HepG2 (cell line): ENCODE data around the gene CA12. TPM values are rescaled to one million over a fixed set of nuclear protein-coding genes. Genes with fewer than 3 reads are reported as not detected.
A peak's percentile ranks its signal among the peaks of the same experiment; 100 is the strongest.

Experiments used
- ATAC-seq: fragments of 200-7000 bp; cut with Tn5 transposase; 3 replicates; pipeline ENCODE4 v1.9.1; 2020; ENCODE audit warnings: mild to moderate bottlenecking, moderate library complexity
- BruUV-seq: library from RNA; stranded (reverse); fragments of 400-500 nt; replicated peaks from 2 replicates; lab custom pipeline; 2021; lab: Mats Ljungman, UMichigan
- CTCF ChIA-PET: fragments of 300-600 bp; formaldehyde crosslinking; extraction: SDS; loops from one replicate; lab custom pipeline; 2021; ENCODE audit warnings: low total read pairs, inconsistent platforms, low intra/inter-chr PET ratio; lab: Yijun Ruan, JAX
- POLR2A ChIA-PET: fragments of 350-600 bp; sonication (Branson Sonifier 250); formaldehyde crosslinking; loops from one replicate; lab custom pipeline; 2020; ENCODE audit warnings: antibody characterized with exemption, inconsistent platforms; lab: Yijun Ruan, JAX
- DNase-seq: peaks from one replicate; pipeline ENCODE4 v3.0.0-alpha.2; 2015; ENCODE audit warnings: low spot score
- FAIRE-seq: peaks from 3 replicates; lab custom pipeline; 2011; peaks lifted over from hg19 to GRCh38; lab: Jason Lieb, UNC
- H2AFZ ChIP-seq: one replicate; pipeline ENCODE4 v1.6.1; 2011; ENCODE audit warnings: low read length, inconsistent platforms
- H3K27ac ChIP-seq: fragments of 300-600 bp; 3 replicates; pipeline ENCODE4 v1.8.0; 2011; ENCODE audit warnings: mixed run types, mild to moderate bottlenecking, mixed read lengths, low read length, inconsistent platforms; ENCODE audit not compliant: insufficient read depth; ENCODE audit errors: extremely low read length
- H3K27me3 ChIP-seq, 2 experiments: fragments of 200-600 bp in 1 of 2; 2 replicates in 1 of 2; 3 replicates in 1 of 2; pipeline versions ENCODE4 v1.6.0 to v1.8.0; 2011; ENCODE audit warnings: low read length in 2 of 2, mild to moderate bottlenecking in 2 of 2, moderate library complexity in 2 of 2, inconsistent platforms in 1 of 2; ENCODE audit not compliant: insufficient read depth in 2 of 2, control insufficient read depth in 1 of 2
- H3K36me3 ChIP-seq, 2 experiments: fragments of 200-600 bp in 1 of 2; replicated peaks in 1 of 2; 2 replicates in 1 of 2; 3 replicates in 1 of 2; pipeline versions ENCODE4 v1.5.1 to v1.8.0; 2011; ENCODE audit warnings: low read length in 2 of 2, inconsistent platforms in 1 of 2; ENCODE audit not compliant: insufficient read depth in 2 of 2, control insufficient read depth in 1 of 2
- H3K4me1 ChIP-seq: 2 replicates; pipeline ENCODE4 v1.5.1; 2012; ENCODE audit warnings: low read length, inconsistent platforms; ENCODE audit not compliant: insufficient read depth
- H3K4me2 ChIP-seq: 2 replicates; pipeline ENCODE4 v1.6.0; 2011; ENCODE audit warnings: low read depth, low read length, inconsistent platforms
- H3K4me3 ChIP-seq, 3 experiments: fragments of 200-600 bp in 1 of 3; sonication (generic), shearing (Covaris generic) in 1 of 3; replicated peaks in 1 of 3; 2 replicates each; pipeline ENCODE4 v1.5.1; 2011 to 2016; ENCODE audit warnings: low read length in 3 of 3, inconsistent platforms in 2 of 3, low read depth in 2 of 3, mild to moderate bottlenecking in 2 of 3, control low read depth in 1 of 3, mixed read lengths in 1 of 3; ENCODE audit not compliant: insufficient read depth in 1 of 3
- H3K79me2 ChIP-seq: one replicate; pipeline ENCODE4 v1.6.1; 2011; ENCODE audit warnings: low read length, inconsistent platforms; ENCODE audit not compliant: insufficient read depth
- H3K9ac ChIP-seq: 2 replicates; pipeline ENCODE4 v1.6.0; 2011; ENCODE audit warnings: mild to moderate bottlenecking, low read depth, low read length, inconsistent platforms; ENCODE audit not compliant: insufficient read depth
- H3K9me3 ChIP-seq: 2 replicates; pipeline ENCODE4 v1.5.1; 2012; ENCODE audit warnings: mild to moderate bottlenecking, low read length
- H4K20me1 ChIP-seq: 2 replicates; pipeline ENCODE4 v1.6.0; 2011; ENCODE audit warnings: inconsistent platforms, mild to moderate bottlenecking, low read length, moderate library complexity; ENCODE audit not compliant: insufficient read depth
- CTCF ChIP-seq: sonication (generic); formaldehyde crosslinking; IDR thresholded peaks from 2 replicates; pipeline ENCODE4 v1.5.0; 2020; ENCODE audit warnings: mild to moderate bottlenecking, missing genetic modification reagents, moderate library complexity
- FIP1L1 ChIP-seq: fragments of 200-400 bp; formaldehyde crosslinking; IDR thresholded peaks from 2 replicates; pipeline ENCODE4 v1.6.1; 2018; ENCODE audit warnings: low read depth, mild to moderate bottlenecking, low read length, moderate library complexity, borderline replicate concordance; ENCODE audit not compliant: insufficient read depth
- RAD21 ChIP-seq: fragments of 450-650 bp; formaldehyde crosslinking; IDR thresholded peaks from 2 replicates; pipeline ENCODE4 v1.5.0; 2020; ENCODE audit warnings: mild to moderate bottlenecking
- SMC3 ChIP-seq: IDR thresholded peaks from 2 replicates; pipeline ENCODE4 v1.6.1; 2011; ENCODE audit warnings: low read length, improper control_type of control experiment
- STAG1 ChIP-seq: sonication (generic); formaldehyde crosslinking; IDR thresholded peaks from 2 replicates; pipeline ENCODE4 v1.4.0; 2020; ENCODE audit warnings: missing genetic modification reagents
- U2AF1 ChIP-seq: fragments of 200-400 bp; formaldehyde crosslinking; optimal IDR thresholded peaks from 2 replicates; pipeline ENCODE3; 2017; ENCODE audit warnings: mild to moderate bottlenecking, low read depth, low read length
- USF2 ChIP-seq, 2 experiments: sonication (generic) in 1 of 2; formaldehyde crosslinking in 1 of 2; IDR thresholded peaks; 2 replicates each; pipeline versions ENCODE4 v1.5.1 to v1.6.1; 2011 to 2020; ENCODE audit warnings: borderline replicate concordance in 1 of 2, low read depth in 1 of 2, low read length in 1 of 2, mild to moderate bottlenecking in 1 of 2, missing genetic modification reagents in 1 of 2, moderate library complexity in 1 of 2
- ZNF512 ChIP-seq: sonication (generic); formaldehyde crosslinking; IDR thresholded peaks from 2 replicates; pipeline ENCODE4 v1.4.0; 2020; ENCODE audit warnings: mild to moderate bottlenecking, missing genetic modification reagents
- ZNF788 ChIP-seq: sonication (generic); formaldehyde crosslinking; IDR thresholded peaks from 2 replicates; pipeline ENCODE4 v1.5.0; 2020; ENCODE audit warnings: mild to moderate bottlenecking, missing genetic modification reagents, borderline replicate concordance
- WGBS: methylation state at CpG from one replicate; pipeline ENCODE4 v1.1.6; 2017; ENCODE audit warnings: low lambda C conversion rate; 5-methylcytosine and 5-hydroxymethylcytosine counted together
- in situ Hi-C: cut with HindIII; loops from 2 replicates; pipeline ENCODE4 v1.10.0; 2017; ENCODE audit warnings: low pct_unique_long_range_greater_than_20kb; ENCODE audit not compliant: extremely low pct_ligation_motif_present
- intact Hi-C: fragments of 100-400 bp; cut with micrococcal nuclease; formaldehyde crosslinking; loops from one replicate; pipeline ENCODE4 v1.10.0; 2022; ENCODE audit not compliant: unreplicated experiment
- polyA plus RNA-seq, 8 experiments: library from polyadenylated mRNA; depleted of rRNA in 3 of 8; stranded (reverse) in 7 of 8; unstranded in 1 of 8; fragments of >200 nt; fragmentation: Illumina TruSeq in 4 of 8; extraction: Trizol in 4 of 8; gene quantifications; 2 replicates each; pipeline versions ENCODE4 v1.2.1 to v1.2.3, GENCODE V29; 2011 to 2016; ENCODE audit warnings: low read depth in 4 of 8, missing spikeins in 1 of 8, mixed read lengths in 1 of 8; ENCODE audit not compliant: insufficient read depth in 1 of 8
- total RNA-seq, 5 experiments: library from RNA; depleted of rRNA; stranded (reverse); fragments of >200 nt; fragmentation: Illumina TruSeq; extraction: Trizol; gene quantifications; 2 replicates each; pipeline ENCODE4 v1.2.3, GENCODE V29; 2016; ENCODE audit warnings: low read depth in 1 of 5

The CA12 gene
- total and polyA plus RNA-seq, 2 of the 13 experiments (the other 11 are each of a cell fraction or from before 2014, with no cell fraction given) = 0.07 to 0.20 TPM

GRCh38 chr15:63291507-63291906, 90.1 kb downstream of the CA12 start (continued):
- TF ChIP-seq ZNF788 (CRISPR knock-in tag) = no peak

GRCh38 chr15:63288778-63289378, 92.8 kb downstream of the CA12 start:
- intact Hi-C loops (loop anchor here (2.0 to 5.0 kb wide), 2 partner anchors 114 to 173 kb away; no protein-coding TSS in a partner anchor), in situ Hi-C loops (loop anchor here (5.0 to 25.0 kb wide), 2 partner anchors 113 to 273 kb away; no protein-coding TSS in a partner anchor)
- no peak overlapping the region for H3K9ac ChIP-seq
- DNase-seq = peak; percentile 52
- H3K27ac ChIP-seq = no peak overlapping the region
- H3K4me2 ChIP-seq = peak overlapping the region; percentile 16; the same call in 1 of the 2 replicates
- POLR2A ChIA-PET = no interaction called here
- no peaks in the 10 kb centered on the region for H4K20me1 ChIP-seq
- H3K36me3 ChIP-seq = no peaks in the 10 kb centered on the region
- no TSS peak for BruUV-seq
- WGBS = 3% methylated on average over 4 of the region's 4 CpGs
- no peaks in the 10 kb centered on the region for H3K79me2 ChIP-seq
- peaks cover 16% of the 10 kb centered on the region for H3K4me1 ChIP-seq
- CTCF ChIA-PET = interaction anchor here (2.8 kb wide), 1 partner anchor 114 kb away, joined by 9 read pairs; no protein-coding TSS in a partner anchor
- TF ChIP-seq ZNF512 (CRISPR knock-in tag) = no peak
- TF ChIP-seq U2AF1 = no peak
- peak; percentile 83 for TF ChIP-seq STAG1 (CRISPR knock-in tag)
- no peak for TF ChIP-seq USF2 (IDR thresholded peaks at IDR 0.05; ENCODE audit: low read depth, low read length)
- no peak for TF ChIP-seq USF2 (CRISPR knock-in tag; IDR thresholded peaks at IDR 0.05; ENCODE audit: borderline replicate concordance)
- peak; percentile 65 for TF ChIP-seq SMC3
- no peak for TF ChIP-seq FIP1L1
- TF ChIP-seq CTCF = peak; percentile 66
- TF ChIP-seq RAD21 (CRISPR knock-in tag) = peak; percentile 60
- no peak overlapping the region for H3K4me3 ChIP-seq
- peak overlapping the region; percentile 34 for H2AFZ ChIP-seq
- H3K9me3 ChIP-seq = no peaks in the 10 kb centered on the region
- ATAC-seq = no peak
- peak; percentile 75 for FAIRE-seq
- no peaks in the 10 kb centered on the region for H3K27me3 ChIP-seq
